ENCODE measurements around the gene MYO7B.
A peak's percentile ranks its signal among the peaks of the same experiment; 100 is the strongest.

MYO7B gene

DNA sequence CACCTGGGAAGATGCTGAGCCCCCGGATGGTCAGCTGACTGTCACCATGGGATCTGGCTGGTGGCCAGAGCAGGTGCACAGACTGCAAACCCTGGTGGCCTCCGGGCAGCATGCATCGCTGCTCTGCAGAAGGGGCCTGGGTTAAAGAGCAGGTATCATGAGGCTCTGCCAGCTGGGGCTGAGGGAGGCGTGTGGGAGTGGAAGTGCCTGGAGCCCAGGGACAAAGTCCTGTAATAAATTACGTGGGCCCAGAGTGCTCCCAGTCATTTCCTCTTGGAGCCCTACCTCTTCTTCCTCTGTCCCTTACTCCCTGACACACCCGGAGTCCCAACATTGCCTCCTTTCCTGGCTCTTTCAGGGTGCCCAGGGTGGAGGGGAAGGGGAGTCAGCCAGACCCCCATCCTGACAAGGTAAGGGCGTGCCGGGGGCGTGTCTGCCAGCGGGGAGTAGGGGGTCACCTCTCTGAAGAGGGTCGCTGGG lies at the start of gene MYO7B:
Gene MYO7B (plus strand): TSS at position 262 of the 480 bp plus-strand sequence. CDS start 24,040 bp downstream, outside the sequence.
- no peak for DNase-seq (ENCODE audit: low read depth in 2 of 2)

DNA sequence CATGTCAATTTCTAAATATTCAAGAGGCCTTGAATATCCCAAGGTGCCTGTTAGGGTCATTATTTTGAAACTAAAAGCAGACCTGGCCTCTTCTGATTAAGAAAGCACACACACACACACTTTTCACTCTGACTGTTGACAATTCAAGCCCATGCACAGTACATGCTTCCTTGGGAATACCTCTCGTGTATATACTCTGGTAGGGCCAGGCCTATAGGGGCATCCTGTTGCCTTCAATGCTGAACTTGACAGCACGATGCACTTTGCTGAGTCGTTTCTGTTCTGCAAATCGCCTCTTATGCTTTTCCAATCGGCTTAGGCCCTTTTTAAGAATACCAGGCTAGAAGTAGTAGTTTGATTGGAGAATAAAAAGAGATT lies 49.8 kb upstream of the MYO7B start:
- no peak for DNase-seq (ENCODE audit: low read depth in 2 of 2)

GRCh38 chr2:127486247-127487058 lies 49.0 kb upstream of the MYO7B start:
- DNase-seq (ENCODE audit: low read depth in 2 of 2), result no peak

GRCh38 chr2:127490283-127490682 lies 45.2 kb upstream of the MYO7B start:
- no peak for DNase-seq (ENCODE audit: low read depth in 2 of 2)

DNA sequence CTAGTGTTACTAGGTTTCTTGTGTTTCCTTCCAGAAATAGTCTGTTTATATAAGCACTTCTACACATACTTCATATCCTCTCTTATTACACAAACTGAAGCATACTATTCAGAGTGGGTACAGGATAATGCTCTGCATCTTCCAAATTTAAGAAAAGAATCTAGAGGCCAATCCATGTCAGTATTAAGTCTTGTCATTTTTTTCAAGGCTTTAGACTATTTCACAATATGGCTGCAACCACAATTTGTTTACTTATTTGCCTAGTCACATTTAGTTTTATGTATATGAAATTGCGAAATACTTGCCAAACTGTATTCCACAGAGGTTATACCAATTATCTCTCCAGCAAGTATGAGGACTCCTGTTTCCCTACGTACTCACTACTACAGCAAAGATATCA lies 37.1 kb upstream of the MYO7B start:
- DNase-seq (ENCODE audit: low read depth in 2 of 2), result peak; percentile 18 to 23

DNA sequence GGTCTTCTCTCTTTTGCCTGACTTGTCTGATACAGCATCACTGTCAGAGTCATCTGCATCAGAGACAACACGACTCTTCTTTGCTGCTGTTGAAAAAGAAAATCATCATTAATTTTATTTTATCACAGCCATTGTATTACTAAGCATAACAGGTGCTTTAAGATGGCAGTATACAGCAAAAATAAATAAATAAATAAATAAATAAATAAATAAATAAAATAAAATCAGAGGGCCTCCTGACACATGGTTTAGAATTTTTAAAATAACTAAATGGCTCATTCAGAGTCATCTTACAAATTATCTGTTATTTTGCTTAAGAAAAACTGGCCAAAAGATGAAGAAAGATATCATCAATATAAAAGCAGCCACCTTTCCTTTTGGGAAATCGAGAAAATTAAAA lies 32.0 kb upstream of the MYO7B start:
- DNase-seq (ENCODE audit: low read depth in 2 of 2), result no peak

- no peak for DNase-seq (ENCODE audit: low read depth in 2 of 2)
Measured at GRCh38 chr2:127504552-127505430, 30.7 kb upstream of the MYO7B start.

DNA sequence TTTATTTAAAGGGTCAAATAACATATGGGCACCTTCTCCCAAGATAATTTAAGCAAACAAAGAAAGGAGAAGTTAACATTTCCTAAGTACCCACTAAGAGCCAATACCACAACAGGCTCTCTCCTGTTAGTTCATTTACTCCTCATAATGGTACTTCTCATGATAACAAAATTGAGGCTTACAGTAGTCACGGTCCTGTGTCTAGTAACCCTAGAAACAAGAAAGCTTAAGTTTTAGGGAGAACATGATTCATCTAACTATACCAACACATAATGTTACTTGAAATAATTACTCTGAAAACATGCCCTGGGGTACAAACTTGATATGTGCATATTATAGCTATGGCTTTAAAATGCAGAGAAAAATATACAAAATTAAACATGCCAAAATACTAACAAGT lies 29.0 kb upstream of the MYO7B start:
- DNase-seq (ENCODE audit: low read depth in 2 of 2), result no peak

DNA sequence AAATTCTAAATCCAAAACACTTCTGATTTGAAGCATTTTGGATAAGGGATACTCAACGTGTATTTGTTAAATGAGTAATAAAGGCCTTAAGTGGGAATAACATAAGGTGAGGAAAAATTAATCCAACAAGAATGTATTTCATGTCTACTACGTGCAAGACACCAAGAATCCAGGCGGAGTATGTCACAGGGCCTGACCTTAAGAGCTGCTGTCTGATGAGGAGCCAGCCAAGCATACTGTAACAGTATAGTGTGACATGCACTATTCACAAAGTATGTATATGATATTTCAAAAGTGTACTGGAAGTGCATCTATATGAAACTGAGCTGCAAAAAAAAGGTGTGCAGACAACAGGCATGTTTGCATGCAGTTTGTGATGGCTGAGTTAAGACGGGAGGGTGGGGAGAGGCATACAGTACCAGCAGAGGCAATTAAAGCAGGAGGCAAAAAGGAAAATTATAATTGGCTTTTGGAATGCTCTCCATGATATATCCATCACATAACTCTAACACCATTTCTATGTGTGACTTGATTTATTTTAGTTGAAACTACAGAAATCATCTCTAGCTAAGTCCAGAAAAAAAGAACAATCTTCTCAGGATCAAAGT lies 27.4 kb upstream of the MYO7B start:
- DNase-seq (ENCODE audit: low read depth in 2 of 2), result no peak

- peak; percentile 98 for DNase-seq (ENCODE audit: low read depth in 2 of 2)
Measured at GRCh38 chr2:127508631-127509034, 26.9 kb upstream of the MYO7B start.

GRCh38 chr2:127510073-127510472 lies 25.4 kb upstream of the MYO7B start:
- DNase-seq (ENCODE audit: low read depth in 2 of 2), result no peak

GRCh38 chr2:127511090-127511695 lies 24.3 kb upstream of the MYO7B start:
- DNase-seq (ENCODE audit: low read depth in 2 of 2), result no peak

DNA sequence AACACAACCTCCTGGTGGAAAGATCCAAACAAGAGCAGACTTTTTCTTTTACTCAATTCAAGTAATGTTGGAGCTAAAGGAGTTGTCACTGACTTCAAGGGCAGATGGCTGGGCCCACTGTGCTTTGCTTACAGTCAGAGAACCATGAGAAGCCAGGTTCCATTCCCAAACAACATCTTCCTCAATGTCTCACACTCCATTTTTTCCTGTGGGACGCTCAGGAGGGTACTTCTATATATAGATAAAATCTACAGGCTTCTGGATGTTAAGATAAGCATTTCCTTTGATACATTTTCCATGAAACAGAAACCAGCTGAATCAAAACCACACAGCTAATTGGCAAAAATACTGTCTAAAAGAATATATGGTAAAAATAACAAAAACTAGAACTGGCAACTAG lies 23.6 kb upstream of the MYO7B start:
- DNase-seq (ENCODE audit: low read depth in 2 of 2), result no peak

- DNase-seq (ENCODE audit: low read depth in 2 of 2), result no peak
Measured at GRCh38 chr2:127512362-127512761, 23.1 kb upstream of the MYO7B start.

DNA sequence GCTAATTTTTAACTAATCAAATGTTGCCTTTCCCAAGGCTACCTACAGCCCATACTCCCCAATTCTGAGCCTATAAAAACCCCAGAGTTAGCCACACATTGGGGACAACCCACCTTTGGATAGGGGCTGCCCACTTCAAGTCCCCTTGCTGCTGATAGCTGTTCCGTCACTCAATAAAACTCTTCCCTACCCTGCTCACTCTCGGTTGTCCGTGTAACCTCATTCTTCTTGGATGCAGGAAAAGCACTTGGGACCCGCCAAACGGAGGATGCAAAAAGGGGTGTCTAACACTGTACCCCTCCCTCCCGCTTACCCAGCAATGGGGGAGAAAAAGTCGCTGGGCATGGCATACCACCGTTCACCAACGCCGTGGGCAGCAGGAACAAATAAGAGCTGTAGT lies 21.4 kb upstream of the MYO7B start:
- DNase-seq (ENCODE audit: low read depth in 2 of 2), result no peak

- DNase-seq (ENCODE audit: low read depth in 2 of 2), result no peak
Measured at GRCh38 chr2:127514485-127514884, 21.0 kb upstream of the MYO7B start.

DNA sequence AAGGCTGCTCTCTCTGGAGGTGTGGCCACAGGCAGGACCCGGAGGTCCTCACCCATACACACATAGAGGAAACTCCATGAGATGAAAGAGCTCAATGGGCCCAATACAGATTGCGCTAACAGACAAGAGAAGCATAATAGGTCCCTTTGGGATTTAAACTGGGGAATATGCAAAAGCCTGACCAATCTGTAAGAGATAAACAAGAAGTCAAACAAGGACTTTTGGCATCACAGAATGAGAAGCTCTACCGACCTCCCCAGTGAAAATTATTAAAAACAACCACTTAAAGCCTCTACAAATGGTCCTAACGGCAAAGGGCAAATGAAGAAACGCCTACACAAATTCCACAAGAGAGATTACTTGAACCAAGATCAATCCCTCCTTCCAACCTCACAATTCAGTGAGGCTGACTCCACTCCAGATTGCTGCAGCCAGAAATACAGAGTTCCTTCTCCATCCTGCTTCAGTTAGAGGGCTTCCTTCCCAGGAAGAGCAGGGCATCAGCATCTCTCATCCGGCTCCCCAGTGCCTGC lies 20.0 kb upstream of the MYO7B start:
- no peak for DNase-seq (ENCODE audit: low read depth in 2 of 2)

DNA sequence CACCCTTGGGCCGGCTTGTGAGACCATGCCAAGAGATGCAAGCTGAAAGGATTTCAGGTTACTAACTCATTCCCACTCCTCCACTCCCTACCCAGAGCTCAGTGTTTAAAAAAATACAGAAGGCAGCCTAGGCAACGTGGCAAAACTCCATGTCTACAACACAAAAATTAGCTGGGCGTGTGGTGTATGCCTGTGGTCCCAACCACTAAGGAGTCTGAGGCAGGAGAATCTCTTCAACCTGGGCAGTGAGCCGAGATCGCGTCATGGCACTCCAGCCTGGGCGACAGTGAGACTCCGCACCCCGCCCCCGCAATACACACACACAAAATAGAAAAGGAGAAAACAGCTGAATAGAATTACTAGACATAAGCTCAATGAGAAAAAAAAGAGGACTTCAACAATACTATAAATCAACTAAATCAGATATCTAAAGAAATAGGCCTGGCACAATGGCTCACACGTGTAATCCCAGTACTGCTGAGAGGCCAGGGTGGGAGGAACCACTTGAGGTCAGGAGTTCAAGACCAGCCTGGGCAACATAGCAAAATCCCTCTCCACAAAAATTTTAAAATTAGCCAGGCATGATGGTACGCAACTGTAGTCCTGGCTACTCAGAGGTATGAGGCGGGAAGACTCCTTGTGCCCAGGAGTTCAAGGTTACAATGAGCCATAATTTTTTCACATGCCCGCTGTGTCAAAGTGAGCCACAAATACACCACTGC lies 19.3 kb upstream of the MYO7B start:
- DNase-seq (ENCODE audit: low read depth in 2 of 2), result peak in 1 of 2 experiments; percentile 40

GRCh38 chr2:127517465-127517864 lies 18.0 kb upstream of the MYO7B start:
- DNase-seq (ENCODE audit: low read depth in 2 of 2), result no peak

- DNase-seq (ENCODE audit: low read depth in 2 of 2), result no peak
Measured at GRCh38 chr2:127520424-127520823, 15.1 kb upstream of the MYO7B start.
